HG02623 (cell line): Measurements from ENCODE around the gene VILL.

Source experiments
- ATAC-seq: cut with Tn5 transposase; IDR thresholded peaks from one replicate; pipeline ENCODE4 v1.9.1; 2021; ENCODE audit warnings: moderate library complexity; ENCODE audit not compliant: unreplicated experiment

Gene VILL

GRCh38 chr3:37999836-38000235 is 9.2 kb downstream of the VILL start:
- no peak for ATAC-seq

GRCh38 chr3:38000242-38000916 is 9.8 kb downstream of the VILL start:
- ATAC-seq, result no peak

DNA sequence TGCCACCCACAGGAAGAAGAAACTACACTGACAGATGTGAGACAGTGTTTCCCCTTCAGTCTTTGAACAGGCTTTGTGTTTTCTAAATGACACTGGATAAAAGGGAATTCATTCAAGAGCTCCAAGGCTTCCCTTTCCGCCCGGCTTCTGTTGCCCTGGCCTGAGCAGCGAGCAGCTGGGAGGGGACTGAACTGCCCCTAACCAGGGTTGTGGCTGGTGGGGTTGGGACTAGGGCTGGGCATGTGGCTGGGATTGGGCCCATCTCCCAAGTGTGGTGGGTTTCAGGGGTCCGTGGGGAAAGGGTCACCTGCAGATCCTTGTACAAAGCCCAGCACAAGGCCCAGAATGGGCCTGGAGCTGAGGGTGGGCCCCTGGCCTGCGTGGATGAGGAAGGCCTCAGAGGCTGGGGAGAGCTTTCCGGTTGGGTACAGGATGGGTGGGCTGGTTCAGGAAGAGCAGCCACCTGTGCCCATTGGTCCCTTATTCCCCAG is 10.4 kb downstream of the VILL start:
- ATAC-seq, result no peak

DNA sequence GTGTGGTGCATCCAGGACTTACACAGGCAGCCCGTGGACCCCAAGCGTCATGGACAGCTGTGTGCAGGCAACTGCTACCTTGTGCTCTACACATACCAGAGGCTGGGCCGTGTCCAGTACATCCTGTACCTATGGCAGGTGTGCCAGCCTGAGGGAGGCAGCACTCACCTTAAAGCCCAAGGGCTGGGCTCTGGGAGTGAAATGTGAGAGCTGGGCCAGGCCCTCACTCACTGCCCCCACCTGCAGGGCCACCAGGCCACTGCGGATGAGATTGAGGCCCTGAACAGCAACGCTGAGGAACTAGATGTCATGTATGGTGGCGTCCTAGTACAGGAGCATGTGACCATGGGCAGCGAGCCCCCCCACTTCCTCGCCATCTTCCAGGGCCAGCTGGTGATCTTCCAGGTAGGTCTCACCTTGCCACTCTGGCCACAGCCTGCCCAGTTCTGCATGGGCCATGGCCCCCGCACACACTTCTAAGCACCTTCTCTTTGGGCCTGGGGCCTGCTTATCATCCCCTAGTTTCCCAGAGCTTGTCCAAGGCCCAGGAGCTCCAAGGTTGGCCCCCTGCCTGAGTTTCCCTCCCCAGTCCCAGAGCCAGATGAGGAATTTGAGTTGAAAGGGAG is 11.0 kb downstream of the VILL start:
- no peak for ATAC-seq

GRCh38 chr3:38002291-38002876 is 11.8 kb downstream of the VILL start:
- no peak for ATAC-seq

DNA sequence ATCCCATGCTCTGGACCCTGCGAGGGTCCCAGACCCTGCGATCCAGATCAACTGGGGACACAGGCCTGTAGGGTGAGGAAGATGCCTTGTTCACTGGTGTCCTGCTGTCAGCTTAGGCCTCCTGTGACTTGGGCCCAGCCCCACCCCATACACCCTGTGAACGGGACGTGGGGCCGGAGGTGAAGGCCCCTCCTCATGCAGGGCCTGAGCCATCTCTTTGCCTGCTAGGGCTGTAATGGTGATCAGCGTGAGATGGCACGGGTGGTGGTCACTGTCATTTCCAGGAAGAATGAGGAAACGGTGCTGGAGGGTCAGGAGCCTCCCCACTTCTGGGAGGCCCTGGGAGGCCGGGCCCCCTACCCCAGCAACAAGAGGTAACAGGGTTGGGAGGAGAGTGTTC is 12.4 kb downstream of the VILL start:
- ATAC-seq, result no peak

GRCh38 chr3:38003371-38003816 is 12.8 kb downstream of the VILL start:
- ATAC-seq, result no peak

DNA sequence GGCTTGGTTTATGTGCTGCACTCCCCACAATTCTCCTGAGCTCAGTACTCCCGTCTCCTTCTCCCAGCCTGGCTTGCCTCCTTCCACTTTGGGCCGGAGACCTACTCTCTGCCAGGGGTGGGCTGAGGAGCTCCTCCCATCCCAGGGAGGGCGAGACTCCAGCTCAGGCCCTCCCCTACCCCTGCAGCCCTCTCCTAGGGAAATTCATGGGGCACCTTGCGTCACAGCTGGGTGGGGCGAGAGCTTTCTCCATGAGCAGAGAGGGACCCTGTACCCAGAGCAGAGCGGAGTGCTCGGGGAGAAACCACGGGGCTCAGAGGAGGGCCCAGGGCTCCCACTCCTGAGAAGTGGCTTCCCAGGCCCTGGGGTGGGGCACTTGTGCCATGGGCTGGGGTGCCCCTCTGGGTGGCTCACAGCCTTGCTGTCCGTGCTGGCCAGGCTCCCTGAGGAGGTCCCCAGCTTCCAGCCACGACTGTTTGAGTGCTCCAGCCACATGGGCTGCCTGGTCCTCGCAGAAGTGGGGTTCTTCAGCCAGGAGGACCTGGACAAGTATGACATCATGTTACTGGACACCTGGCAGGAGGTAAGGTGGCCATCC is 13.3 kb downstream of the VILL start:
- no peak for ATAC-seq

GRCh38 chr3:38004415-38005075 is 14.0 kb downstream of the VILL start:
- no peak for ATAC-seq

GRCh38 chr3:38005076-38006020 is 14.8 kb downstream of the VILL start:
- no peak for ATAC-seq

- no peak for ATAC-seq
These were observed 15.4 kb downstream of the VILL start for GRCh38 chr3:38006031-38006430.

- ATAC-seq, result no peak
These were observed 15.9 kb downstream of the VILL start for GRCh38 chr3:38006445-38006995.

DNA sequence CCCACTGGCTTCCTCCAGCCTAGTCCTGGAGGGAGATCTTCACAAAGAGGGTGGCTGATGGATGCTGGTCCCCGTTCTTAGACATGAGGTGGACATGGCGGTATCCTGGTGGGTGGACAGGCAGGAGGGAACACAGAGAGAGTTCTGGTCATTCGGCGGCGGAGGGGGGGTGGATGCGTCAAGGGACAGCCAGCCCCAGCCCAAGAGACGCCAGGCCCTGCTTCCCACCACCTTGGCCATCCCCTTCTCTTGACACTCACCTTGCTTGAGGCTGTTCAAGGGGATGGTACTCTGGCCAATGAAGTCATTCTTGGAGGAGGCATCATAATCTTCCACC is 17.1 kb downstream of the VILL start:
- ATAC-seq, result no peak

DNA sequence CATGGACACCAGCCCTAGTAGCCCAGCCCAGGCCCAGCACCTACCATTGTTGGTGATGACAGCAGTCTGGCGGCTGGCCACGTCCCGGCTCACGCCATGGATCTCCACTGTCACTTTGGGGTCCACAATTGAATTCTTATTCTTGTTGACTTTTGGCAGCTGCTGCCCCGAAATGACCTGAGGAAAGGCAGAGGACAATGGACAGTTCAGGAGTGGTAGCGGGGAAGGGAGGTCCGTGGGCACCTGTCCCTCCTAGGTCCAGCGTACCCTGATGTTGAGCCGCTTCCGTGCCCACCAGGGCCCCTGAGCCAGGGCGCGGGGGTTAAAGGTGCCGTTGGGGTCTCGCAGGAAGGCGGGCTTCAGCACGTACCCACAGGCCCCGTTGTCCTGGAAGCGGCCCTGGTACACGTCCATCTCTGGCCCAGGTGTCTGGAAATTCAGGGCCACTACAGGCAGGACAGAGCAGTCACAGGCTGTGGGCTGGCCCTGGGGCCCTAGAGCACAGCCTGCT is 17.7 kb downstream of the VILL start:
- no peak for ATAC-seq

DNA sequence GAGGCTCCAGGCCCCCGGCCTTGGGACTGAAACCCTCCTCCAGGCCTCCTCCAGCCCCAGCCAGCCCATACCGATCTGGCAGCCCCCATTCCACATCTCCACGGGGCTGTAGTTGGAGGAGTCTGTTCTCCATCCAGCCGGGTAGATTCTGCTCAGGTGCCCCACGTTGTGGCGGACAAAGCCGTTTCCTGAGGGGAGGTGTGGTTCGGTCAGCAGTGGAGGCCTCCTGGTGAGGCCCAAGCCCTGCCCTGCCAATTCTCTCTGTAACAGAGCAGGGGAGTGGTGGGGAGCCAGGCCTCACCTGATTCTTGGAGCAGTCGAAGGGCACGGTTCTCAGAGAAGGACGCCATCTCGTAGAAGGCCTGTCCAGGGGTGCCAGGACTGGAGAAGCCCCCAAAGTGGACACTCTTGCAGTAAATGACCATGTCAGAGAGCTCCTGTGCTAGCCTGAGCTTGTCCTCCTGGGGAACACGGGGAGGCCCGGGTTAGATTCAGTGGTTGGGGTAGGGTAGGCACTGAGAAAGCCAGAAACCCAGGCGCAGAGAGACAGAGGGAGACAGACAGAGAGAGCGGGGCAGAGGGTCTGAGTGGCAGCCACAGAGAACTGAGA is 18.5 kb downstream of the VILL start:
- no peak for ATAC-seq

- ATAC-seq, result no peak
These were observed 19.4 kb downstream of the VILL start for GRCh38 chr3:38009807-38010591.

- ATAC-seq, result no peak
These were observed 20.5 kb downstream of the VILL start for GRCh38 chr3:38011111-38011510.

- ATAC-seq, result no peak
These were observed 24.9 kb downstream of the VILL start for GRCh38 chr3:38015485-38015884.

GRCh38 chr3:38015984-38016383 is 25.4 kb downstream of the VILL start:
- ATAC-seq, result no peak
